Uterus (tissue), 2 donors: Measurements from ENCODE around the gene HIRA.

ENCODE experiments used
- CTCF ChIP-seq, 4 experiments: fragments of 200-600 bp in 2 of 4; fragments of 450-650 bp in 2 of 4; sonication (generic) in 2 of 4; IDR thresholded peaks; one replicate each; pipeline ENCODE4 v1.5.1; 2016 to 2019; ENCODE audit warnings: antibody characterized with exemption in 4 of 4, mild to moderate bottlenecking in 2 of 4, moderate library complexity in 1 of 4
- POLR2A ChIP-seq, 2 donors: fragments of 450-650 bp; IDR thresholded peaks; one replicate each; pipeline ENCODE4 v1.6.1; 2016; ENCODE audit warnings: antibody characterized with exemption in 2 of 2, mild to moderate bottlenecking in 1 of 2, moderate library complexity in 1 of 2

- no peak for TF ChIP-seq CTCF (IDR thresholded peaks at IDR 0.05)
- TF ChIP-seq POLR2A (IDR thresholded peaks at IDR 0.05): no peak
Observed at GRCh38 chr22:19467912-19468311, 36.4 kb upstream of the HIRA start.
